A549 treated with CORT108297 at 1 μM for 4 hours (cell line): ENCODE data around the gene AFM. TPM values are rescaled to one million over a fixed set of nuclear protein-coding genes. Genes with fewer than 3 reads are reported as not detected.

Experiments
- total RNA-seq: library from RNA; stranded (reverse); fragments of 200-300 nt; extraction: Qiagen RNA extraction; gene quantifications from 5 replicates; pipeline ENCODE4 v1.2.3, GENCODE V29; 2022

AFM gene, protein sequence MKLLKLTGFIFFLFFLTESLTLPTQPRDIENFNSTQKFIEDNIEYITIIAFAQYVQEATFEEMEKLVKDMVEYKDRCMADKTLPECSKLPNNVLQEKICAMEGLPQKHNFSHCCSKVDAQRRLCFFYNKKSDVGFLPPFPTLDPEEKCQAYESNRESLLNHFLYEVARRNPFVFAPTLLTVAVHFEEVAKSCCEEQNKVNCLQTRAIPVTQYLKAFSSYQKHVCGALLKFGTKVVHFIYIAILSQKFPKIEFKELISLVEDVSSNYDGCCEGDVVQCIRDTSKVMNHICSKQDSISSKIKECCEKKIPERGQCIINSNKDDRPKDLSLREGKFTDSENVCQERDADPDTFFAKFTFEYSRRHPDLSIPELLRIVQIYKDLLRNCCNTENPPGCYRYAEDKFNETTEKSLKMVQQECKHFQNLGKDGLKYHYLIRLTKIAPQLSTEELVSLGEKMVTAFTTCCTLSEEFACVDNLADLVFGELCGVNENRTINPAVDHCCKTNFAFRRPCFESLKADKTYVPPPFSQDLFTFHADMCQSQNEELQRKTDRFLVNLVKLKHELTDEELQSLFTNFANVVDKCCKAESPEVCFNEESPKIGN
- not detected in 5 replicates for total RNA-seq

DNA sequence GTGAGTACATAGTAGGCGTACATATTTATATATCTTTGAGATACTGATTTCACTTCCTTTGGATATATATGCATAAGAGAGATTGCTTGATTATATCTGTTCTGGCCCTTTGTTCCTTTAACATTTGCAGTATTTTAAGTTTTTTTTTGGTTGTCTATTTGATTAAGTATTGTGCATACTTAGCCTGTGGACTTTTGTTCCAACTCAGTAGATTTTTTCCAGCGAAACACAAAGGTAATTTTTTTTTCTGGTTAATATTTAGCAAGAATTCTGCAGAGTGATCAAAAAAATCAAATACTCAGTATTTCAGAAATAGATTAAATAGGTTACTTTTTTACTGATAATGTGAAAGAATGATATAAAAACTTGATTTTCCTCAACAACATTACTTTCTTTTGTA lies at the start of gene AFM:
Gene AFM (plus strand): TSS at position 388 of the 400 bp plus-strand sequence. CDS start 31 bp downstream, outside the sequence.

DNA sequence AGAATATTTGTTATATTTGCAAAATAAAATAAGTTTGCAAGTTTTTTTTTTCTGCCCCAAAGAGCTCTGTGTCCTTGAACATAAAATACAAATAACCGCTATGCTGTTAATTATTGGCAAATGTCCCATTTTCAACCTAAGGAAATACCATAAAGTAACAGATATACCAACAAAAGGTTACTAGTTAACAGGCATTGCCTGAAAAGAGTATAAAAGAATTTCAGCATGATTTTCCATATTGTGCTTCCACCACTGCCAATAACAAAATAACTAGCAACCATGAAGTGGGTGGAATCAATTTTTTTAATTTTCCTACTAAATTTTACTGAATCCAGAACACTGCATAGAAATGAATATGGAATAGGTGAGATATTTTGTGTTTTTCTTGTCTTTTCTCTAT lies 45.6 kb upstream of the AFM start, which contains the start of gene AFP:
Gene AFP (plus strand): TSS at position 238 of the 400 bp plus-strand sequence. CDS start 42 bp downstream, at position 280.

Other genes with a start within 250 kb of the AFM start
- gene ANKRD17, start 222.9 kb upstream of the AFM start, total RNA-seq: 19.3 to 22.7 TPM (median 22.4 TPM) in 5 replicates
- gene ALB, start 77.5 kb upstream of the AFM start, total RNA-seq: not detected in 5 replicates
- 1.7 to 2.5 TPM (median 2.0 TPM) in 5 replicates for gene AFP, start 45.5 kb upstream of the AFM start, total RNA-seq
- gene RASSF6, start 138.7 kb downstream of the AFM start, total RNA-seq: 0.73 to 1.1 TPM (median 0.98 TPM) in 5 replicates